Lower leg skin (tissue), 4 donors: Measurements from ENCODE around the gene COL4A1. TPM values are rescaled to one million over a fixed set of nuclear protein-coding genes. Genes with fewer than 3 reads are reported as not detected.

Source experiments
- DNase-seq, 2 donors: peaks; one replicate each; pipeline ENCODE4 v3.0.0-alpha.2; 2019; ENCODE audit warnings: low spot score in 2 of 2
- H3K4me3 ChIP-seq: fragments of 200-600 bp; sonication (generic); 2 replicates; pipeline ENCODE4 v1.5.1; 2017; ENCODE audit warnings: mild to moderate bottlenecking, low read depth; ENCODE audit not compliant: poor library complexity, severe bottlenecking
- CTCF ChIP-seq, 3 donors: fragments of 450-650 bp; IDR thresholded peaks; one replicate each; pipeline ENCODE4 v1.5.1; 2016; ENCODE audit warnings: antibody characterized with exemption in 3 of 3, mild to moderate bottlenecking in 3 of 3, moderate library complexity in 2 of 3
- POLR2A ChIP-seq, 2 donors: fragments of 450-650 bp; IDR thresholded peaks; one replicate each; pipeline ENCODE4 v1.6.1; 2016 to 2017; ENCODE audit warnings: antibody characterized with exemption in 2 of 2, mild to moderate bottlenecking in 1 of 2, moderate library complexity in 1 of 2
- WGBS, 2 donors: methylation state at CpG; one replicate each; pipeline ENCODE4 v1.1.5; 2018; 5-methylcytosine and 5-hydroxymethylcytosine counted together
- intact Hi-C: fragments of 100-400 bp; cut with DNase I; formaldehyde crosslinking; loops from one replicate; pipeline ENCODE4 v1.15.0; 2023; ENCODE audit warnings: low total_unique reads
- total RNA-seq, 4 donors: library from RNA; depleted of rRNA; stranded (reverse); fragments of >200 nt; gene quantifications; one replicate each; pipeline ENCODE4 v1.1.0, GENCODE V29; 2016

COL4A1 gene
- total RNA-seq, 4 donors from 2014 or later: 41.0 to 105 (median 56.7) TPM

GRCh38 chr13:110344320-110344719 is 37.4 kb upstream of the COL4A1 start:
- peak in 1 of 2 donors; percentile 54 for DNase-seq
- intact Hi-C loops: no loop called here
- no peak overlapping the region for H3K4me3 ChIP-seq
- 79 to 85% methylated on average over 5 of the region's 5 CpGs for WGBS, 2 donors
- TF ChIP-seq POLR2A (IDR thresholded peaks at IDR 0.05): no peak
- no peak for TF ChIP-seq CTCF (IDR thresholded peaks at IDR 0.05)

GRCh38 chr13:110343241-110343865 is 36.4 kb upstream of the COL4A1 start:
- intact Hi-C loops: no loop called here
- H3K4me3 ChIP-seq: no peak overlapping the region
- TF ChIP-seq POLR2A (IDR thresholded peaks at IDR 0.05) (no peak), CTCF (IDR thresholded peaks at IDR 0.05) (no peak)
- WGBS, 2 donors: 49 to 59% methylated on average over 16 of the region's 16 CpGs
- DNase-seq: peak in 1 of 2 donors; percentile 83

- DNase-seq: peak in 1 of 2 donors; percentile 78
- intact Hi-C loops: no loop called here
- 84 to 87% methylated on average over 9 of the region's 9 CpGs for WGBS, 2 donors
- H3K4me3 ChIP-seq: no peak overlapping the region
- no peak for TF ChIP-seq CTCF (IDR thresholded peaks at IDR 0.05)
- TF ChIP-seq POLR2A (IDR thresholded peaks at IDR 0.05): no peak
These were observed 35.5 kb upstream of the COL4A1 start for GRCh38 chr13:110342474-110342873.

DNA sequence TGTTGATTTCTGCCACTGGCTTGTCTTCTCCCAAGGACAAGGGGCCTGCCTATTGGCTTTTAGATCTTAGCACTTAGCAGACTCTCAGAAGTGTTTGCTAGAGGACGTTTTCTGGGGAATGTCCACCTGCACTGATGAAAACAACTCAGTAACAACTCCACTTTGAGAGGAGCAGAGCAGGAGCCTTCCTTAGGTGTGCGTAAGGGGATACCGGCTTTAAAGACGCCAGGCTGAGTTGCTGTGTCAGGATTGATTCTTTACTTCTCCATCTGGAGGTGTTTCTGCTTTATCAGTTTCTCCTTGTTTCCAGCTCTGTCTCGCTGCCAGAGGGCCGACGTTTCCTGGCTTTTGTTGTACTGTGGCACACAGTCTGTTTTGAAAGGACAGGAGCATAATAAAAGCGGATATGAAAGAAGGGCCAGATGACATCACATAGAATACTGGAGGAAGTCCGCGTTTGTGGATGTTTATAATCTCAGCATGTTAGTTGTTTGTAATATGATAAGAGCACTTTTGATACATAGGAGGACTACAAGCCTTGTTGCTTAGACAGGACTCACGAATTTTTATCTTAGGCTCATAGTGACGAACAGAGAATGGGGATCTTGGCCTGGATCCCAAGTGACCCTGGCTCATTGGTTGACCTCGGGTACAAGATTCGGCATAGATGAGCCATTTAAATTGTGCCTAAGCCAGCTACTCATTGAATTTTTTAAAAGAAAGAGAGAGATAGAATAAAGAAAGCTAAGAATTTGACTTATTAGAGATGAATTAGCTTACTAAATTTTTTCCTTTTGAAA is 34.7 kb upstream of the COL4A1 start:
- peak in 1 of 2 donors; percentile 77 for DNase-seq
- intact Hi-C loops: no loop called here
- WGBS, 2 donors: 61 to 63% methylated on average over 14 of the region's 14 CpGs
- no peak for TF ChIP-seq POLR2A (IDR thresholded peaks at IDR 0.05)
- no peak for TF ChIP-seq CTCF (IDR thresholded peaks at IDR 0.05)
- H3K4me3 ChIP-seq: no peak overlapping the region

GRCh38 chr13:110340812-110341444 is 34.0 kb upstream of the COL4A1 start:
- 38 to 61% methylated on average over 24 of the region's 24 CpGs for WGBS, 2 donors
- intact Hi-C loops: no loop called here
- H3K4me3 ChIP-seq: no peak overlapping the region

More at GRCh38 chr13:110340812-110341444, 34.0 kb upstream of the COL4A1 start:
- DNase-seq: peak; percentile 54 to 94
- TF ChIP-seq POLR2A (IDR thresholded peaks at IDR 0.05) (no peak), CTCF (IDR thresholded peaks at IDR 0.05) (no peak)
